Activated T-cell treated with anti-CD3 and anti-CD28 coated beads for 1 hour (primary cell): ENCODE data around the gene NUP210L.

ENCODE experiments used
- DNase-seq: peaks from one replicate; pipeline ENCODE4 v3.0.0-alpha.2; 2020; ENCODE audit warnings: low read depth

NUP210L gene

GRCh38 chr1:154154534-154155191 lies at the start of gene NUP210L:
Gene NUP210L (minus strand): TSS chr1:154155073.
- DNase-seq = no peak

GRCh38 chr1:154199563-154199879 lies 44.6 kb upstream of the NUP210L start:
- DNase-seq = no peak

DNA sequence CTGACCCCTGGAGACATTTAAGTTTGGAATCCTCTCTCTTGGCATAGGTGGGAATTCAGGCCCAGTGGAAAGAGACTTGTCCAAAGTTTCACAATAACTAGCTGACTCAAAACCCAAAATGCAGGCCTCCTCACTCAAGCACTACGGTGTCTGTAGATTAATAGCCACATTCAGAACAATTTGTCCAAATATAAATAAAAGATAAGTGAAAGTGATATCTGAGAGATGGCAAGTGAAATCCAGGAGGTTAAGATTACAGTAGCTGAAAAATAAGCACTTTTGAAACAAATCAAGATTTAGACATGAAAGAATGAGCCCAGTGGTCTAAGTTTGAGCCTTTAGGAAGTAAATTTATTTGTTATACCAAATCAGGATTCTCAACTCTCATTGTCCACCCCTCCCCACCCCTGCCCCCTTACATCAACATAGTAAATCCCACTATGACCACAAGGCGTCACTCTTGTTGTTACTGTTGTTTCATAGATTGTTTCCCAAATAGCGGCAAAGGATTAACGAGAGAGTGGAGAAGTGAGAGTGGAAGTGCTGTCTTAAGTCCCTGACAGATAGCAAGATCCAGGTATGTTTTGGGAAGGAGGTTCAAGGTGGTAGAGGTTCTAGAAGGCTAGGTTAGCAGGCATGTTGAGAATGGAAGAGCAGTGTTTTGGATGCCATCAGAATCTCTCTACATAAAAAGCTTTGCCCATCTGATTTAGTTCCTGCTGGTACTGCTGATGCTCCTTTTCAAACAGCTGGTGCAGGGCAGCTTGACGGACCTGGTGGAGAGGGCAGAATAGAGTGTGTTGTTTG lies 44.1 kb upstream of the NUP210L start:
- DNase-seq = no peak

DNA sequence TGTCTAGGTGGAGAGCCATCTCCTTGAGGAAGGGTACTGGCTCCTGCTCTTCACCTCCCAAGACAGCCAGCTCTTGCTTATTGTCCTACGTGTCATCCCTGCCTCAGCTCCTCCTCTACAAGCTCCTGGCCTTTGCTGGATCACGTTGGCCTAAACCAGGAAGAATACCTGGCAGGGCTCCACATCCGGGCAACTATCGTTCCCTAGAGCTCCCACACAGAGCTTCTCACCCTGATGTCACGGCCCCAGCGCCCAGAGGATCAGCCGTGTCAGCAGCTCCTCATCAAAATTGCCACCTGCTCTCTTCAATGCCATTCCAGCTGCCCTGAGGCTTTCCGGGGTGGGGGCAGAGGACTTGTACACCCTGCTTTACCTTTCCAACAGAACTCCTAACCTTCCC lies 38.9 kb upstream of the NUP210L start:
- no peak for DNase-seq

GRCh38 chr1:154192476-154192875 lies 37.6 kb upstream of the NUP210L start:
- no peak for DNase-seq

DNA sequence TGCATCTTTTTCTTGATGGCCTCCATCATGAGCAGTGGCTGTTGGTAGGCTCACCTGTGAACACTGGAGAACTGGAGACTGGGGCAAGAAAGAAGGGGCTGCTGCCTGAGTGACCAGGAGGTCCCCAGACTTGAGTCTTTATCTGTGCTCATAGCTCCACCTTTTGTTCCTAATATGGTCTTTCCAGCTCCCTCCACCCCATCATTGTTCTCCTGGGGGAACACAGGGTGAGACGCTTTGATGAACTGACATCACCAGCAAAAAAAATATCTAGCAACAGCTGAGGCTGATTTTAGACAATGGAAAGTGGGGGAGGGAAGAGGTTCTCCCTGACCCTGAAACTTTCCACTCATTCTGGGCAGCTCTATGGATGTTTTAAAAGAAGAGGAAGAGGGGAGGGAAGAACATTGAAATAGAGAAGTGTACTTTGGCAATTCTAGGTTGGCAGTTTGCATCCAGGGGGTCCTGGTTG lies 37.2 kb upstream of the NUP210L start, which contains the start of gene TPM3:
Gene TPM3 (minus strand): TSS at position 111 of the 472 bp plus-strand sequence. CDS start 82 bp downstream, at position 29.
- DNase-seq = no peak

DNA sequence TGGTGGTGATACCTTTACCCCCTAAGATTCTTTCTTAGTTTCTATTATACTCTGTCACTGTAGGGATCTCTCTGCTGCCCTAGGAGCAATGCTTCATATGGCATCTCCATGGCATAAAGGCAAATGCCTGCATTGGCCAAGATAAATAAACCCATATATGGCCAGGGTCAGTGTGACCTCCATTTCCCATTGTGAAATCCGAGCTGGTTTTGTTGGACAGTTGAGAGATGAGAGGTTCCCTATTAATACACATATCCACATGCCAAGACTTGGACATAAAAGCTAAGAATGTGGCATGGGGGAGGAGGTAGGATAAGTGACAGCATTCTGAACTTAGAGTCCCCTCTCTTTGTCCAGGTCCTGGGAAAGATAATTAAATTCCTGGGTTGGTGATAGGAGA lies 35.7 kb upstream of the NUP210L start:
- DNase-seq = no peak

DNA sequence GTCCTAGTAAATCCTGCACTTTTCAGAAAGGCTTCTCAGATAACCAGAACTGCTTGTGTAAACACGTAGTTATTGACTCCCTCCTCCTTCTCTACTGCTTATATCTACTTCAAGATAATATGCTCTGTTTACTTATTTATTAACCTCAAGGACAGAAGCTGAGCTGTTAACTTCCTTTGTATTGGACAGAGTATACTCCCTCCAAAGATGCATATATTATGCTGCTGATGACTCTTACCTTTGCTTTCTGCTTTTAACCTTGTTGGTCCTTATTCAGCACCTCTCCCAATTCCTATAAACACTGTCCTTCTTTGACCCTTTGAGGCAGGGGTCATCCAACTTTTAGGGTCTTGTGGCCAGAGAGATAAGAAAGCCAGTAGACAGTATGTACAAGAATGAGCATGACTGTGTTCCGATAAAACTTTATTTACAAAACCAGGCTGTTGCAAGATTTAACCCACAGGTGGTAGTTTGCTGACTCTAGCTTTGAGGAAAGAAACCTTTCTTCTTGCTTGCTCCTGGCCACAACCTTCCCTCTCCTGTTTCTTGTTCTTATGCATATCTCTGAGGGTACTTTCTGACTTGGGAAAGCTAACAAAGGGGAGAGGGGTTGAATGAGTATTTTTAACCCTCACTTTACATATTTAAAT lies 32.1 kb upstream of the NUP210L start:
- DNase-seq = no peak

DNA sequence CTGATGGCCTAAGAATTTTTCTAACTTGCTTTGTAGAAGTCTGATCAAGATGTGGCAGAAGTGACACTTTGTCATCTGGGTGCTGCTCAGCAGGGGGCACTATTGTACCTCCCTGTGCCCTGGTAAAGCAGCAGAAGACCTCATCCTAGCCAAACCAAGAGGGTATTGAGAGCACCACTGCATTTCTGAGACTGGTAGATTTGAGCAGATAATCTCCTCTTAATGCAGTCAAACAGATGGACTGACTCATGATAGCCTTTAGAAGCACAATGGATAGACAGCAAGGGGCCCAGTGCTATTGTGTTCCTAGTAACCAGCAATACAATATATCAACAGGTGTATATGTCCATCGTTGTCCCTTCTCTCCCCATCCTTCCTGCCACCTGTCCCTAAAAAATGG lies 31.3 kb upstream of the NUP210L start:
- DNase-seq = peak; percentile 41

DNA sequence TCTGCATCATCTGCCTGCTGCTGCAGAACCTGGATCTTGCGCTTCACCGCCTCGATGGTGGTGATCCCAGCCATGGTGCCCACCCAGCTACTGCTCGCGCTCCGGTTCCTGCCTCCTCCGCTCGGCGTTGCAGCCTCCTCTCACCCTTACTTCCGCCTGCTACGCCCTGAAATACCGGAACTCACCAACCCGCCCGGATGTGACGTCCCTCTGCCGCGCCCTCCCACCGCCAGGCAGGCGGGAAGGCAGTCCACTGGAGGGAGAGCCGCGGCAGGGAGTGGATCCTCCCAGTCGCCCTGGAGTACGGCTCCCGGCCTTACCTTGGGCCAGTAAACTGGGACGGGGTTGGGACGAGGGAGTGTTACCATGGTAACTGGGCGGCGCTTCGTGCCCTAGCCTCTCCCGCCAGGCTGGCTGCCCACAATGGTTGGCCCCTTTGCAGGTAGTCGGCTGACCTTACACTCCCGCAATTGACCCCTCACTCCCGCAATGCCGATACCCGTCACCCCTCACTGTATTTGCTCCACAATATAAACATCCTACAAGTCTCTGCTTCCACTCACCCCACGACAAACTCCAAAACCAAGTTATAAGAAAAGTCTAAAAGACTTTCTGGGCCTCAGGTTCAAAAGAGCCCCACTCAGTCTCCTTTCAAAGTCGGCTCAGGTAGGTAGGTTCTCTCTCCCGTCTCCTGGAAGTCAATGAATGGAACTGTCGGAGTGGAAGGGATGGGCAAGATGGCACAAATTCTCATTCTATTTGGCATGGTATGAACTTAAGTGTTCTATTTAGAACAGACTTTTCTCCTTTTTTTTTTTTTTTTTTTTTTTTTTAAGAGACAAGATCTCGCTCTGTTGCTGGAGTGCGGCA lies 28.4 kb upstream of the NUP210L start:
- peak; percentile 88 for DNase-seq

- DNase-seq = peak; percentile 30
Observed at GRCh38 chr1:154182344-154183045, 27.6 kb upstream of the NUP210L start.

DNA sequence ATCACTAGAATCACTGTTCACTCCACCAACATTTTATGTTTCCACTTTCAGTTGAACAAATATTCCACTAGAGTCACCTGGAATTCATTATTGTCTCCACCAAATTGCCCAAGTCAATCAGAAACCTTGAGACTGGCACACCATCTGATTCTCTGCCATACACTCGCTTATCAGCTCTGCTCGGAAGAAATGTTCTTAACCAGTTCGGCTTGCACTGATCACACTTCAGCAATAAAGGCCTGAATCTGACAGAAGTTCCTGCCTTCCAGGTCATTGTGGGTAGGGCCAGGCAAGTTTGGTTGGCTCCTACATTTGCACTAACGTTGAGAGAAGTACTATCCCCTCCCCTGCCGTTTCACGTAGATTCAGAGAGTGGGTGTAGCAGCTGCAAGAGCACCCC lies 27.1 kb upstream of the NUP210L start:
- no peak for DNase-seq

DNA sequence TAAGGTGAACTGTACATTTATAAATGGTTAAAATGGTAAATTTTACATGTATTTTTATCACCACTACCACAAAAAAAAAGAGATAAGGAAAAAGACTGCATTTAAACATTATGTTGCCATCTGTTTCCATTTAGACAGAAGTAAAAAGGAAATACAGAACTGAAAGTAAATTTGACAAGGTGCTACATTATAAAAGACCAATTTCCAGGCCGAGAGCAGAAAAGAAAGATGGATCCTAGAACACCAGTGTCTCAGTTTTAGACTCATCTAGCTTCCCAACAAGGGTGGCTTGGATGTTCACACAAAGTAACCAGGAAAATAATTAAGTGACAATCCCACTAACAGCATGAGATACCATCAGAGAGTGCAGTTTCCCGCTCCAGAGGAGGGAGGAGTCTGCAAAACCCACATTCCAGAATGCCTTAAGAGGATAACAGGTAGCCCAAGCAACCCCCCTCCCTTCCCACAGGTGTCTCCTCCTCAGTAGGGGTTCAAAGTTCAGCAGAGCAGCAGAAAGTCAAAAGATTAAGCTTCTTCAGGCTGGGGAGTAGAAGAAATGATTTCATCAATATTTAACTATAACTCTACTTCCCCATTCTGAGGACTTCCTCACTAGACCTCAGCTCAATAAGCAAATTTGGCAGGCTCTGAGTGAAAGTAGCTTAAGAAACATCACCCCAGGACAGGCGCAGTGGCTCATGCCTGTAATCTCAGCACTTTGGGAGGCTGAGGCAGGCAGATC lies 25.2 kb upstream of the NUP210L start:
- DNase-seq = no peak

DNA sequence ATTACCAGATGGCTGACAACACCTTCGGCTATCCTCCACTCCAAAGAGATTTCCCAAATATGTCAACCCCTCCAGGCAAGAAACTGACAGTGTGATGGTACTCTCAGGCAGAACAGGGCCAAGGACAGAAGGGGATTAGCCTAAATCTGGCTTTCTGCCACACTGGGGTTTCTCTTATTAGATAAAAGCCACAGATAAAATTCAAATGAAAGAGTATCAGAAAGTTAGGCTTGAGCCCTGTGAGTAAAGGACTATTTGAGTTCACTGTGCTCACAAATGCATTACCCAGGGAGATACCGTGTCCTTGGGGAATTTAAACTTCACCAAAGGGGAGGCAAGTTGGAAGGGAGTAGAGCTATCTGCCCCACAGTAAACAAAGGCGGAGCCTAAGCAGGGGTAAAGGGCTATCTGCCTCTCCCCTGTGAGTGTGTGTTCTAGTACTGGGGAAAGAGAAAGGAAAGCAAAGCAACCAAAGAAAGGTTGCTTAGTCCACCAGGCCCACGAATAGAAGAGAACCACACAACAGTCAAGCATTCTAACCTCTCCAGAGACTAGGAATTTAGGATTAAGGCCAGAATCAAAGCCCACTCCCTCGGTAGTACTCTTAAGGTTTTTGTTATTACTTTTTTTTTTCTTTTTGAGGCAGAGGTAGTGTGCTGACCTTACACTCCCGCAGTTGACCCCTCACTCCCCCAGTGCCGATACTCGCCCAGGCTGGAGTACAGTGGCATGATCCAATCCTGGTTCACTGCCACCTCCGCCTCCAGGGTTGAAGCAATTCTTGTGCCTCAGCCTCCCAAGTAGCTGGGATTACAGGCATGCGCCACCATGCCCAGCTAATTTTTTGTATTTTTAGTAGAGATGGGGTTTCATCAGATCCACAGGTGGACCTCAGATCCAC lies 24.3 kb upstream of the NUP210L start:
- no peak for DNase-seq

DNA sequence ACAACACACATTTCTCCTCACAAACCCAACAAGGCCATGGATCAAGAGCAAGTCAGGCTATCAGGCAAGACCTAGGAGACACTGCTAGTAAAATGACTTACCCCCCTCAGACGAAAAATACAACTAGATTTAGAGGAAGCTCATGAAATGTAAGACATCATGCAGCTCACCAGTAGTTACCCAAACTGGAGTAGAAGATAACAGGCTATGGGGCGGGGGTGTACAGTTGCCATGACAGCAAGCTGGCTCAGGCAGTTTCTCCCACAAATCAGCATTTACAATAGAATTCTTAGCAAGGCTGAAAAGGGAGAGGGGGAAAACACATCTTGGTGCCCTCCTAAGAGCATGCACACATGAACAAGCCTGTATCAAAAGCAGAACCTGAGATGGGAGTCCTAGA lies 23.1 kb upstream of the NUP210L start:
- no peak for DNase-seq

- DNase-seq = no peak
Observed at GRCh38 chr1:154176337-154176736, 21.5 kb upstream of the NUP210L start.

DNA sequence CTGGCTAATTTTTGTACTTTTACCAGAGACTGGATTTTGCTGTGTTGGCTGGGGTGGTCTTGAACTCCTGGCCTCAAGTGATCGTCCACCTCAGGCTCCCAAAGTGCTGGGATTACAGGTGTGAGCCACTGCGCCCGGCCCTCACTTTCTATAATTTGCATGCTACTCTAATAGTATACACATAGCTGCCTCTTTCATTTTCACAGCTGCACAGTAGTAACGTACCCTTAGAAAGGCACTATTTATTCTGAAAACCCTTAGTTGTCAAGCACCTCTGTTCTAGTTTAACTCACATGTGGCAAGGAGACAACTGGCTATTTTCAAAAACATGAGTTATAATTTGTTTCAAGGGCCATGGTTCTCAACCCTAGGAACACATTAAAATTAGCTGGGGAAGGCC lies 19.8 kb upstream of the NUP210L start:
- no peak for DNase-seq

- no peak for DNase-seq
Observed at GRCh38 chr1:154171880-154172279, 17.0 kb upstream of the NUP210L start.

GRCh38 chr1:154171223-154171583 lies 16.3 kb upstream of the NUP210L start:
- no peak for DNase-seq
